Peyer's patch (tissue), 4 donors: ENCODE results near the gene CILP2. TPM values are rescaled to one million over a fixed set of nuclear protein-coding genes. Genes with fewer than 3 reads are reported as not detected.

Source experiments
- DNase-seq, 3 donors: peaks; one replicate each; pipeline ENCODE4 v3.0.0-alpha.2; 2017 to 2019
- H3K27ac ChIP-seq, 4 donors: fragments of 200-600 bp; sonication (generic); one replicate each; pipeline ENCODE4 v1.5.1; 2016 to 2019
- H3K27me3 ChIP-seq, 2 donors: fragments of 200-600 bp; sonication (generic); one replicate each; pipeline ENCODE4 v1.5.1; 2019
- H3K36me3 ChIP-seq, 3 donors: fragments of 200-600 bp; sonication (generic); one replicate each; pipeline ENCODE4 v1.5.1; 2016 to 2019
- H3K4me1 ChIP-seq, 4 donors: fragments of 200-600 bp; sonication (generic); one replicate each; pipeline ENCODE4 v1.5.1; 2016 to 2019
- H3K4me3 ChIP-seq, 4 donors: fragments of 200-600 bp; sonication (generic); 1 replicate in 3 of 4; 2 replicates in 1 of 4; pipeline ENCODE4 v1.5.1; 2016 to 2019; ENCODE audit warnings: mild to moderate bottlenecking in 1 of 4
- H3K9me3 ChIP-seq, 4 donors: fragments of 200-600 bp; sonication (generic); one replicate each; pipeline ENCODE4 v1.5.1; 2016 to 2019; ENCODE audit warnings: mild to moderate bottlenecking in 1 of 4
- CTCF ChIP-seq, 6 experiments: fragments of 450-650 bp in 4 of 6; fragments of 200-600 bp in 2 of 6; sonication (generic) in 1 of 6; IDR thresholded peaks; one replicate each; pipeline ENCODE4 v1.5.1; 2017 to 2019; ENCODE audit warnings: antibody characterized with exemption in 6 of 6, mild to moderate bottlenecking in 3 of 6, moderate library complexity in 1 of 6
- POLR2A ChIP-seq, 2 donors: fragments of 450-650 bp; IDR thresholded peaks; one replicate each; pipeline ENCODE4 v1.5.1; 2017; ENCODE audit warnings: antibody characterized with exemption in 2 of 2, mild to moderate bottlenecking in 2 of 2, moderate library complexity in 2 of 2
- total RNA-seq, 4 donors: library from RNA; depleted of rRNA; stranded (reverse); fragments of >200 nt; gene quantifications; one replicate each; pipeline ENCODE4 v1.1.0, GENCODE V29; 2016

Gene CILP2
- total RNA-seq, 4 donors from 2014 or later, result not detected

DNA sequence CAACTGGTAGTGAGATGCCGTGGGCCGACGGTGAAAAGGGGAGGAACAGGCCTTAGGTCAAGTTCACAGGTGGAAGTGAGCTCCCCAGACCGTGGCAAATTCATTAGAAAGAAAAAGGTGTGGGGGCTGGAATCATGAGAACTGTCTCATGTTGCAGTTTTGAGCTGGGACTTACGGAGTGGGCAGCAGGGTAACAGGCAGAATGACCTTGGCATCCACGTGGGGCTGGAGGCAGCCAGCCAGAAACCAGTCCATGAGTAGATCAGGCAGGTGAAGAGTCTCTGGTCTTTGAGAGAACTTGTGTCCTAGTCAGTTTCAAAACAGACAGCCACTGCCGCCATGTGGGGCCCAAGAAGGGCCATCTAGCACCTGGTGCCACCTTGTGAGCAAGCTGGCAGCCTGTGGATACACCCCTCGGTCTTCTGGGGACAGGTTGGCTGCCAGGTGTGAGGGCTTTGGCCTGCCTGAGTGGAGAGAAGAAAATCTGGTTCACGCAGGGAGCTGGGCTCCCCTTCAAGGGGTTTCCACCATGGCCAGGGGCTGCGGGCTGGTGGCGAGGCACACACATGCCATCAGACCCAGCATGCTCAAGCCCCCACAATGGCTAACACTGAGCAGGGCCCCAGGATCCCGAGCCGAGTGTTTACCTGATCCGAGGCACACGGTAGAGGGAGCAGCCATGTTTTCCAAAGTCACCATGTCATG is 46.6 kb upstream of the CILP2 start:
- Histone ChIP-seq H3K27ac (no peak overlapping the region), H3K4me3 (no peak overlapping the region), H3K9me3 (no peaks in the 10 kb centered on the region), H3K27me3 (no peaks in the 10 kb centered on the region), H3K36me3 (peaks cover 0 to 44% (median 0%) of the 10 kb centered on the region in 3 donors), H3K4me1 (peaks cover 16 to 43% (median 22%) of the 10 kb centered on the region in 4 donors)
- no peak for DNase-seq
- TF ChIP-seq POLR2A (IDR thresholded peaks at IDR 0.05), result no peak
- no peak for TF ChIP-seq CTCF (IDR thresholded peaks at IDR 0.05)

- Histone ChIP-seq H3K4me3 (no peak overlapping the region), H3K9me3 (no peaks in the 10 kb centered on the region), H3K27ac (no peak overlapping the region), H3K4me1 (peaks cover 16 to 37% (median 22%) of the 10 kb centered on the region in 4 donors), H3K36me3 (peaks cover 0 to 51% (median 0%) of the 10 kb centered on the region in 3 donors), H3K27me3 (no peaks in the 10 kb centered on the region)
- no peak for DNase-seq
- no peak for TF ChIP-seq POLR2A (IDR thresholded peaks at IDR 0.05)
- TF ChIP-seq CTCF (IDR thresholded peaks at IDR 0.05), result no peak
Measured at GRCh38 chr19:19492026-19492610, 45.9 kb upstream of the CILP2 start.

GRCh38 chr19:19493841-19494546 is 44.1 kb upstream of the CILP2 start:
- H3K4me1 ChIP-seq, result peaks cover 10 to 18% (median 11%) of the 10 kb centered on the region in 4 donors
- H3K4me3 ChIP-seq, result no peak overlapping the region
- peaks cover 0 to 70% (median 0%) of the 10 kb centered on the region in 3 donors for H3K36me3 ChIP-seq
- no peaks in the 10 kb centered on the region for H3K27me3 ChIP-seq
- no peak for DNase-seq
- no peaks in the 10 kb centered on the region for H3K9me3 ChIP-seq
- no peak overlapping the region for H3K27ac ChIP-seq
- TF ChIP-seq POLR2A (IDR thresholded peaks at IDR 0.05) (no peak), CTCF (IDR thresholded peaks at IDR 0.05) (no peak)

DNA sequence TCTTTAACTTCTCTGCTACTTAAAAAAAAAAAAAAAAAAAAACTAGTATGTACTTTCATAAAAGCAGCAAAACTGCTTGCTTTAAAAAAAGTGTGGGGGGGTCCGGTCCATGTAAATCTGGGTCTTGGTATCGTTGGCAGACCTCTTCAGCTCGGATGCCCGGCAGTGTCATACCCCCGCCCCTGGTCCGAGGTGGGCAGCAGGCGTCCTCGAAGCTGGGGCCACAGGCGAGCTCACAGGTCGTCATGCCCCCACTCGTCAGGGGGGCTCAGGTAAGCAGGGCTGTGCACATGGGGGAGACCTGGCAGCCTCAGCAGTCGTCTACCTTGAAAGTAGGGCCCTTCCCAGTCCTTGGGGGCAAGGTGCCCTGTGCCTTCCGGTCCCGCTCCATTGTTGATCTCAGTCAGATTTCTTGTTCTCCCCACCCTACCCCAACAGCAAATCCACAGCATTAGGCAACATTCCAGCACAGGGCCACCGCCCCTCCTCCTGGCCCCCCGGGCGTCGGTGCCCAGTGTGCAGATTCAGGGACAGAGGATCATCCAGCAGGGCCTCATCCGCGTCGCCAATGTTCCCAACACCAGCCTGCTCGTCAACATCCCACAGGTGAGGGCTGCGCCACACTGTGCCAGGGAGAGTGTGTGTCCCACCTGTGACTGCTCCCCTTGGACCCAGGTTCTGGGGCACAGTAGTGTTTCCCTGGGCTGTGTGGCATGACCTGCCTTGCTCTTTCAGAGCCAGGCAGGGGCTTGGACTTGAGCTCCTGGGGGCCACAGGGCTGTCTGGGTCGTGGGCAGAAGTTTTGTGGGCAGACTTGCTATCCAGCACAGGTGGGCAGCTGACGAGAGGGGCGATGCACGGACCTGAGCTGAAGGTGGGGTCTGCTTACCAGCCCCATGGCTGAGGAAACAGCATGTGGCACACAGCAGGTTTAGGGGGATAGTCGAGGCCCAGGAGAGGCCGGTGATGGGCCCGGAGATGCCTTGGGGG is 42.2 kb upstream of the CILP2 start:
- DNase-seq, result no peak
- no peak overlapping the region for H3K4me3 ChIP-seq
- no peak for TF ChIP-seq POLR2A (IDR thresholded peaks at IDR 0.05)
- no peak for TF ChIP-seq CTCF (IDR thresholded peaks at IDR 0.05)
- H3K4me1 ChIP-seq, result no peaks in the 10 kb centered on the region
- no peaks in the 10 kb centered on the region for H3K9me3 ChIP-seq
- H3K27me3 ChIP-seq, result no peaks in the 10 kb centered on the region
- no peak overlapping the region for H3K27ac ChIP-seq
- peaks cover 0 to 89% (median 0%) of the 10 kb centered on the region in 3 donors for H3K36me3 ChIP-seq
